ENCODE measurements around the gene PHACTR1.

DNA sequence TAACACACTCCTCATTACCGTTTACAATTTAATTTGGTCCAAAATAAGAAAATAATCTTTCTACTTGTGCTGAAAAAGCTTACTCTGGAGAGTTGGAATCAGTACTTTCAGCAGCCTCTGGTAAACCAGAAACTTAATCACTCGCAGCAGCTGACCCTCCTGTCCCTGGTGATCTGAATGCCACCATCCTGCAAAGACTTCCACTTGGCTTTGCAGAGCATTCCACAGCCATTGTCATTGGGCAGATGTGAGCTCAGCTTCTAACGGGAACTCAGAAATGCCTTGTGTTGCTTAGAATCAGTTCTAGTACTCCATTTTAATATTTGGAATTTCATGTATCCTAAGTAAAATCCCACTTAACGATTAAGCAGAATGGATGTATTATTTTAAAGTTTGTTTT is 59.7 kb downstream of the PHACTR1 start:
- TF ChIP-seq, protein P1, sequence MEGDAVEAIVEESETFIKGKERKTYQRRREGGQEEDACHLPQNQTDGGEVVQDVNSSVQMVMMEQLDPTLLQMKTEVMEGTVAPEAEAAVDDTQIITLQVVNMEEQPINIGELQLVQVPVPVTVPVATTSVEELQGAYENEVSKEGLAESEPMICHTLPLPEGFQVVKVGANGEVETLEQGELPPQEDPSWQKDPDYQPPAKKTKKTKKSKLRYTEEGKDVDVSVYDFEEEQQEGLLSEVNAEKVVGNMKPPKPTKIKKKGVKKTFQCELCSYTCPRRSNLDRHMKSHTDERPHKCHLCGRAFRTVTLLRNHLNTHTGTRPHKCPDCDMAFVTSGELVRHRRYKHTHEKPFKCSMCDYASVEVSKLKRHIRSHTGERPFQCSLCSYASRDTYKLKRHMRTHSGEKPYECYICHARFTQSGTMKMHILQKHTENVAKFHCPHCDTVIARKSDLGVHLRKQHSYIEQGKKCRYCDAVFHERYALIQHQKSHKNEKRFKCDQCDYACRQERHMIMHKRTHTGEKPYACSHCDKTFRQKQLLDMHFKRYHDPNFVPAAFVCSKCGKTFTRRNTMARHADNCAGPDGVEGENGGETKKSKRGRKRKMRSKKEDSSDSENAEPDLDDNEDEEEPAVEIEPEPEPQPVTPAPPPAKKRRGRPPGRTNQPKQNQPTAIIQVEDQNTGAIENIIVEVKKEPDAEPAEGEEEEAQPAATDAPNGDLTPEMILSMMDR (IDR thresholded peaks at IDR 0.05): no peak
- TF ChIP-seq POLR2A (IDR thresholded peaks at IDR 0.05) (no peak), EP300 (IDR thresholded peaks at IDR 0.05; ENCODE audit: low read depth) (no peak), POLR2AphosphoS5 (IDR thresholded peaks at IDR 0.05) (no peak)
